PC-9 (cell line): ENCODE measurements around the gene OR8J3.

Source experiments
- CTCF ChIP-seq: fragments of 200-600 bp; sonication (generic); conservative IDR thresholded peaks from 2 replicates; pipeline ENCODE4 v1.6.1; 2017; ENCODE audit warnings: mixed run types, antibody characterized with exemption, mild to moderate bottlenecking, moderate library complexity
- EZH2 ChIP-seq: fragments of 200-600 bp; sonication (generic); IDR thresholded peaks from 2 replicates; pipeline ENCODE4 v1.8.0; 2017; ENCODE audit warnings: antibody characterized with exemption, low read depth

GRCh38 chr11:56183459-56183858, 43.5 kb upstream of the OR8J3 start:
- TF ChIP-seq EZH2 (no peak), CTCF (no peak)
